HG02798 (cell line): Measurements from ENCODE around the gene HTR5A.

Source experiments
- ATAC-seq: cut with Tn5 transposase; IDR thresholded peaks from one replicate; pipeline ENCODE4 v1.9.1; 2021; ENCODE audit warnings: mild to moderate bottlenecking; ENCODE audit not compliant: unreplicated experiment, poor library complexity

Gene HTR5A

DNA sequence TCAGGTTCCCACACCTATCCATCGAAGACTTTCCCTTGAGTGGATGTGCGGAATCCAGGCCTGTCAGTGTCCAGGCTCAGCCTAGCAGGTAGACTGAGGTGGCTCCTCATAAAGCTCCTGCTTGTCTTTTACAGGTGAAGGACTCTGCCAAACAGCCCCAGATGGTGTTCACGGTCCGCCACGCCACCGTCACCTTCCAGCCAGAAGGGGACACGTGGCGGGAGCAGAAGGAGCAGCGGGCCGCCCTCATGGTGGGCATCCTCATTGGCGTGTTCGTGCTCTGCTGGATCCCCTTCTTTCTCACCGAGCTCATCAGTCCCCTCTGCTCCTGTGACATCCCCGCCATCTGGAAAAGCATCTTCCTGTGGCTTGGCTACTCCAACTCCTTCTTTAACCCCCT, 13.9 kb downstream of the HTR5A start:
- ATAC-seq = no peak

DNA sequence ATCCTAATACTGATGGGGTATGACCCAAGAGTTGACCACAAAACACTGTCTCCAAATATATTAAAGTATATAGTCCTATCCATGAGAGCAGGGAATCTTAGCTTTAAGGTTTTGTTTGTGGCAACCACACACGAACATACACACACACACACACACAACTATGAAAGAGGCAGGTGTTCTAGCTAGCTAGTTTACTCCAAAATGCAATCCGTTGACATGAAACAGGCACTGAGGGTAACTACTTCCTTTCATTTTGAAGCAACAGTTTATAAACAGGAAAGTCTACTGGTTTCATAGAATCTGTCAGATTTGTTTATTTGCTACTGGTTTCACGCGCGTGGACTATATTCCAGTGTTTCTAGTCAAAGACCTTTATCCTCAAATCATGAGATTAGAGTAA, 14.8 kb downstream of the HTR5A start:
- ATAC-seq = no peak

DNA sequence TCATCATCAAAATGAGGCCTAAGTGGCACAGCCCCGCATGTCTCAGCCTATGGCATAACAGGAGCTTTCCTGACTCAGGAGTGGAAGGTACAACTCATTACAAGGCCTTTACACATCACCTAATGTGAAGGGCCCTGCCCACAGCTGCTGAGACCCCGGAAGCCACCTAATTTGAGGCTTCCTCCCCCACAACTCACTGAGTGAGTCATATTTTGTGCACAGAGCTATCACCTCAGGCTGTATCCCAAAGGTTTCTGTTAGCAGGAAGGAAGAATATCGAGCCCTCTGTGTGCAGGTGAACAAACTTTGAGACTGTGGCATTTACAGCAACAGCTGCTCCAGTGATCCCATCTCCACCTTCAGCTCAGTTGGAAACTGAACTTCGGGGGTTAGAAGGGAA, 20.6 kb downstream of the HTR5A start:
- no peak for ATAC-seq

DNA sequence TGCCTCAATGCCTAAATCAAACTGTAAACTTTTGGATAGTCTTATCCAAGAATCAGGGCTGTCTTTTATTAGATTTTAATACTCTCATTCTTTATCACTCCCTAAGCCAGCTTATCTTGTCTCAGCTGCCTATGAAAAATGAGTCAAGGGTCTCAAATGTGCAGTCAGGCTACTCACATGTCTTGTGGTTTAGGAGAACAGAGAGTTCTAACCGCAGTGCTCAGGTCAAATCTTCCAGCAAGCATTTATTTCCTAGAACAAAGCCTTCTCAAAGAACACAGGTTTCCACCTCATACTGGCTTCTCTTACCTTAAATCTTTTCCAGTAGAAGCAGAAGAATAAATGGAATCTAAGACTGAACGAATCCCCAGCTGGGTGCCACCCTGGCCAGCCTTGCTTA, 23.5 kb downstream of the HTR5A start:
- ATAC-seq = no peak

DNA sequence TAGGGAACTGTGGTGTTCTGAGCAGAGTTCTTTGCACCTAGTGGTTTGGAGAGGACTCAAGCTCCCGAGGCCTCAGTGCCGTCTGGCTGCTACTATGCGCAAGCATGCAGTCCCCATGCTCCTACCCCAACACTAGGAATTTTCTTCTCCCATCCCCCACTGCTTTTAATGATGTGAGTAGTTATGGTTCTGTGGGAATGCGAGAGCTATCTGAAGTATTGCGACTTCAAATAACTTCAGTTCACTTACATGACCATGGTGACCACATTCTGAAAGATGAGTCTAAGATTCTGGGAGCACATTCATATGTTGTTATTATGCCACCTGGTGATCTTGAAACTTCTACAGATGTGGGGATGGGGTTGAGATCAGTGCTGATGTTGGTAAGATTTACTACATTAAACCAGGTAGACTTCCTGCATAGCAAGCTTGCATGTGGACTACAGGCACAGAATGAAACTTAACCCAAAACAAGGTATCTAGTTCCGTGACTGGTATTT, 24.6 kb downstream of the HTR5A start:
- no peak for ATAC-seq

DNA sequence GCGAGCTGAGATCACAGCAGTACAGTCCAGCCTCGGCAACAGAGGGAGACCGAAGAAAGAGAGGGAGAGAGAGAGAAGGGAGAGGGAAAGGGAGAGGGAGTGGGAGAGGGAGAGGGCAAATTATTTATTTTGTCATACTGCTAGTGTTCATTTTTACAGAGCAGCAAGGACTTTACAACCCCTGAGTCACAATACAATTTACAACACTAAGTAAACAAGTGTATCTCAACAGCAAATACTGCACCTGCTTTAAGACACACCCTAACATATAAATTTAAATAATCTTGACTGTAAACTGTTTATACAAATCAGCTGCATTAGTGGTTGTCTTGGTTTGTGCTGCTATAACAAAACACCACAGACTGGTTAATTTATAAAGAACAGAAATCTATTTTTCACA, 27.2 kb downstream of the HTR5A start:
- no peak for ATAC-seq

DNA sequence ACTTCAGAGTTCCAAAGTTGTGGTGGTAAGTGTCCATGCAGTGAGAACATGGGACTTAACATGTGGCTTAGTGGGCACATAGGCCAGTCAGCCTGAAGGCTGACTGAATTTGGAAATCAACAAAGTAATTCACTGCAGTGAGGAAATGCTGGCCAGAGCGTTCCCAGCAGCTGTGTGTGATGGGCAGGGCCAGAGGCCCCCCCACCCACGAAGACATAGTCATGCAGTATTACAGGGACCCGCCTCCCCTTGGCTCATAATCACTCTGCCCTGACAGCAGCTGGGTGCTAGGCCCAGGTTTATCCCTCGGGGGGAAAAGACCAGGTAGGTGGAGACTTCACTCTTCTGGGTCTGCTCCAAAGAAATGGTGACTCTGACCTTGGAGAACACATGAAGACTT, 33.7 kb downstream of the HTR5A start:
- ATAC-seq = no peak

DNA sequence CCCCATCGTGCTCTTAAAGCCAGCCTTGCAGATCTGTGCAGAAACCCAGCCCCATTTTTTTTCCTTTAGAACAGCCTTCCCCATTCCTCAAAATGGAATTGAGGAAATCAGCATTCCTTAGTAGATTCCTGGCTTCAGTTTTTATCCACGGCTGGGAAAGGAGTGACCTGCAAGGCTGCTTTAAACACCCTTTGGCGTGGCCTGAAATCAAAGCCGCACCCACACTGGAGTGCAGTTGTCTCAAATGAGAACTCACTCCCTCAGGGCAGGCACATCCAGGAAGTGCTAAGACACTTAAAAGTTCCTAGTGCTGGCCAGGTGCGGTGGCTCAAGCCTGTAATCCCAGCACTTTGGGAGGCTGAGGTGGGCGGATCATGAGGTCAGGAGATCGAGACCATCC, 34.8 kb downstream of the HTR5A start:
- no peak for ATAC-seq

DNA sequence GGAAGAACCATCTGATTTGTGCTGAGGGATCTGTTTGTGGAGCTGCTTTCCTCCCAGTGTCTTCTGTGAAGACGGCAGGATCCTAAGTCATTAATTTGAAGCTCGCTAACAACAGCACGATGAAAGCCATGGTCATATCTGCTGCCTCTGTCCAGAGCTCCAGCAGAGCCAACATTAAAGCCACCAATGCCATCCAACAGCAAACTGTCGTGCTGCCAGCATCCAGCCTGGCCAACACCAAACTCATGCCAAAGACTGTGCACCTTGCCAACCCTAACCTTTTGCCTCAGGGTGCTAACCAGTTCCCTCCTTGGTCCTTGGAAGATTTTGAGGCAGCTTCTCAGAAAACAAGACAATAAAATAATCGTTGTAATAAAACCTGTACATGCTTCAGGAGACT, 36.2 kb downstream of the HTR5A start:
- no peak for ATAC-seq

DNA sequence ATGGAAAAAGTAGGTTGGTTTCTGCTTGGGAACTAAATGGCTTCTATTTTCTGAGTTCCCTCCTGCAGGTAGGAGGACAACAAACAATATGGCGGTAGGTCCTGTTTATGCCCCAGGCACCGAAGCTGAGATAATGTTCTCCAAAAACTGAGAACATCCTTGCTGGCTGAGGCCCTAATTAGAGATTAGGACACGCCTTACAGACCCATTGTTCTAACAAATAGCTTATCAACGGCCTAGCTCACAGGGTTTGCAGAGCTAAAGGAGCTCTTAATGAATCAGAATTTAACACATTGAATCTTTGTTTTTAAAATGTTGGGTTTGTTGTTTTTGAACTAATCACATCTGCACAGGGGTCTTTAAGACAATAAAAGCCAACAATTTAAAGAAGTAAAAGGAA, 37.0 kb downstream of the HTR5A start:
- no peak for ATAC-seq

DNA sequence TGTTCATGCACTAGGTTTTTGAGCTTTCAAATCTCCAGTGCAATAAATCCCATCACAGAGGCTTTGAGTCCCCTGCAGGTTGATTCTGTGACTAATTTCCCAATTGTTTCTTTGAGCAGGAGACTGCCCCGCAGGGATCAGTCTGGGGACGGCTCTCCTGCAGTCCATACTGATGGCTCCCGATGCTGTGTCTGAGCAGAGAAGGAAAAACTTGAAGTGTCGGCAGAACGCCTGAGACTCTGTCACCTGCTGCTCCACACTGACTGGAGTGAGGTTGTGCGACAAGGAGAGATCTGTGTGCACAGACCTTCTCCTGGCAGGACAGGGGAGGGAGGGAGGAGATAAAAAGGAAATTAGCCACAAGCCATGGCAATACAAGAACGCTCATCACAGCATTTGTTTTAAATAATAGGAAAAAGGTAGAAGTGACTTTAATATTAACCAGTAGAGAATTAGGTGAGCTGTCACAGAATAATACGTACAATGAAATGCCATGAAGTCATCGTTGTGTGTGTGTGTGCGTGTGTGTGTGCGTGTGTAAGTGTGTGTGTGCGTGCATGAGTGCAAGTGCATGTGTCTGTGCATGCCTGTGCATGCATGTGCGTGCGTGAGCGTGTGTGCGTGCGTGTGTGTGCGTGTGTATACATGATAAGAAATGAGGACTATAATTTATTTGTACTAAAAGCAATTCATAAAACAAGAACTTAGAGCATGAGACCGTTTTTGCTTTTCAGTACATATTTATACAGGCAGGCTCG, 38.2 kb downstream of the HTR5A start:
- ATAC-seq = no peak

DNA sequence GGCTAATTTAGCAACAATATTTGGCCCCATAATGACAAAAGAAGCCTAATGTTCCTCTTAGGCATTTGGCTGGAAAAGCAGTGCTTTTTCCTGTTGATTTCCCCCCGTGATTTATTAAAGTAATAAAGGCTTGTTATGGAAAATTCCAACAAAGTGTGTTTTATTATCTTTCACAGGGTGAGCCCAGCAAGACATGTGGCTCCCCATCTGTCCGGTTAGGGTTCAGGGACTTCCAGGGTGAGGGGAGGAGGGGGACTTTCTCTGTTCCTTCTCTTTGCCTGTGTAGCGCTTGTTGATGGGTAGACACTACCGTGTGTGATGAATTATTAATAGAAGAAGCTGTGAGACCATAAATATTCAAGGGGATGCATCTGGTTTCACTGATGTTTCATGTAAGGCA, 39.0 kb downstream of the HTR5A start:
- no peak for ATAC-seq

DNA sequence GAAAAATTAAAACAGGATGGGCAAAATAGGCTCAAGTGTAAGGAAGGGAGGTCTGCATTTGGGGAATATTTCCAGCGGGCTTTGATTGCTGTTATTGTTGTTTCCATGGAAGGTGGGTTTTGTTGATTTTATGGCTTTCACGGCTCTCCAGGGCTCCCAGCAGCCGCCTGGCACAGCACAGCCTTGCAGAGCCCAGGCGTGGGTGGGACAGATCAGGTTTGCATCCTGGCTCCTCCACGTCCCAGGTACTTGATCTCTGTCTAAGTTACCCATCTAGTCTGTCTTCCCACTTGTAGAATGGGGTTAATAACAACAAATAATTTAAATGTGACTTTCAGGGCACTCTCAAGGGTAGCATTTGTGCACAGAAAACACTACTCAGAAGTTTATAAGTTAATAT, 45.2 kb downstream of the HTR5A start:
- no peak for ATAC-seq

DNA sequence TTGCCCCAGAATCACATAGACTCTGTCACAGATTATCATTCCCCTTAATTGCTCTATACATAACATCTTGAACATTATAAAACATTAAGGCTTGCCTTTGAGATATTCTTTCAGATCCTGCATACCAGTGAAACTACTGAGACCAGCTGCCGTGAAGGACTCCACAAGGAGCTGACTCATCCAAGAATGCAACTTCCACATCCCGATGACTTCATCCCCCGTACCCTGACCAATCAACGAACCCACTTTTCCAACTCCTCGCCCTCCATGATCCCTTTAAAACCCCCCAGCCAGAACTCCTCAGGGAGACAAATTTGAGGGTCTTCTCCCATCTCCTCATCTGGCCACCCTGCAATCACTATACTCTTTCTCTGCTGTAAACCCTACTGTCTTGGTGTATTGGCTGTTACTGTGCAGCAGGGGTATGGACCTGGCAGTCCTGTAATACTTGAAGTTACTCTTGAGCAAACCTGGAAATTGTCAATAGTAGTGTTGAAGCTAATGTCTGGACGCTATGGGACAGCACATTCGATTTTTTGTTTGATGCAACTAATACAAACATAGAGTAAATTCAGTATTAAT, 49.8 kb downstream of the HTR5A start:
- ATAC-seq = no peak

DNA sequence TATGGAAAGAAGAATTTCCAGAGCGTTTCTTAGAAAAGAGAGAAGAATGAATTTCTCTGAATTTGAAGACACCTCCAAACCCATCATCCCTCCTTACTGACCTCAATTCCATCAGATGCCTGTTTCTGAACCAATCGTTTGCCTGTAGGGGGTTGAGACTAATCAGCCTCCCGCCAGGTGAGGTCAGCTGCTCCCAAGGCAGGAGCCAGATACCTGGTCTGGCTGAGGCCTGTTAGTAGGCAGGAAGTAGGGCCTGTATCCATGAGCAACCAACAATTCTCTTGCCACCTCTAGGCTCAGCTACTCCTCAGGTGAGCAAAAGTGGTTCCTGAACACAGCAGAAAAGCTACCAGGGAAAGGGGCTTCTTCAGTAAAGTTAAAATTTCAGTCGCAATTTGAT, 50.3 kb downstream of the HTR5A start:
- no peak for ATAC-seq

DNA sequence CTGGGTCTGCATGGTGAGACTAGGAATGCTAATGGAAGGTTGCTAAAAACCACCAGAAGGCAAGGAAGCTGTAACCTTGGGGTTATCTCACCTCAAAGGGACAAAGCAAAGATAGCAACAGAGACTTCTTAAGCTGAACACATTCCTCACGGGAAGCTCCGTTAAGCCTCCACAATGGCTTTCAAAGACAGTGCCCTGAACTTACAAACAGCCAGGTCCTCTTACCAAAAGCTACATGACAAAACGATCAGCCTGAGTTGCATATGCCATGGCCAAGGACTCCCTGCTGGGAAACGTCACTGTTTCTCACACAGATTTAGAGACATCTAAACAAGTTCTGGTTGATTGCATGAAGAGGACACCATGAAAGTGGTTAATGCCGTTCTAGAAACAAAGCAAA, 52.7 kb downstream of the HTR5A start:
- ATAC-seq = no peak

DNA sequence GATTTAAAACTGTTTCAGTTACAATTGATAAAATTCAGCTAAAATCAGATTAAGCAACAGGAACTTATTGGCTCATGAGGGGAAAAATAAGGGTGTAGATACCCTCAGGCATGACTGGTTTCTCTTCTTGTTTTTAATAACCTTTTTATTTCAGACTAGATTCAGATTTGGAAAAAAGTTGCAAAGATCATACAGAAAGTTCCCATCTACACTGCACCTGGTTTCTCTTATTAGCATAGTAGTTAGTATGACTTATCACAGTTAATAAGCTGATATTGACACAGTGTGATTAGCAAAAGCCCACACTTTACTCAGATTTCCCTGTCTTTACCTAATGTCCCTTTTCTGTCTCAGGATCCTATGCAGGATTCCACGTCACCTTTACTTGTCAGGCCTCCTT, 53.3 kb downstream of the HTR5A start:
- no peak for ATAC-seq

DNA sequence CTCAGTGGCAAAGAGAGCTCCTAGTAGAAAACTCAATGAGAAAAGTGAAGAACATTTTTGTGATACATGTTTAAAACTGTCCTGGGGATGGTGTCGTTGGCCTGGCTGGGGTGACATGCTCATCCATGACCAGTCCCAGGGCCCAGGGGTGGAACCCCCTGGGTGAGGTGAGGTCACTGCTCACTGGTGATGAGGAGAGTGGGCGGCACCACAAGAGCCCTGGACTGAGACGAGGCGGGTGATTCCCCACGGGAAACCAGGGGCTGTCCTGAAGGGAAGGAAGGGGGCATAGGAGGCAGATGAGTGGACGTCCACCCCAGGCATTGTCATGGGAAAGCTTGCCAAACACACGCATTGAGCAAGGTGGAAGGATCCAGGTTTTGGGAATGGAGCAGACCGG, 54.6 kb downstream of the HTR5A start:
- ATAC-seq = no peak

DNA sequence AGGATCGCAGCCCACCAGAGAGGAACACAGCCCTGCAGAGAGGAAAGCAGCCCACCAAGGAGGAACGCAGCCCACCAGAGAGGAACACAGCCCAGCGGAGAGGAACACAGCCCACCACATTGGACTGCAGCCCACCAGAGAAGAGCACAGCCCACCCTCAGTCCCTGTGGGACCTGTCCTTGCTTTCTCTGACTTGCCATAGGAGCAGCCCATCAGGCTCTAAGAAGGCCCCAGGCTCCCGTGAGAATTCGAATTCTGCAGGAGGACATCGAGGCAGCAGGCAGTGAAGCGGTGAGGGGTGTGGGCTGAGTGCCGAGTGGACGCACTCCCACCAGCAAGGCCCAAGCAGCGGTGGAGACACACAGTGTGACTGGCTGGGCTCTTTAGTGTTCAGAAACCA, 59.1 kb downstream of the HTR5A start:
- no peak for ATAC-seq

DNA sequence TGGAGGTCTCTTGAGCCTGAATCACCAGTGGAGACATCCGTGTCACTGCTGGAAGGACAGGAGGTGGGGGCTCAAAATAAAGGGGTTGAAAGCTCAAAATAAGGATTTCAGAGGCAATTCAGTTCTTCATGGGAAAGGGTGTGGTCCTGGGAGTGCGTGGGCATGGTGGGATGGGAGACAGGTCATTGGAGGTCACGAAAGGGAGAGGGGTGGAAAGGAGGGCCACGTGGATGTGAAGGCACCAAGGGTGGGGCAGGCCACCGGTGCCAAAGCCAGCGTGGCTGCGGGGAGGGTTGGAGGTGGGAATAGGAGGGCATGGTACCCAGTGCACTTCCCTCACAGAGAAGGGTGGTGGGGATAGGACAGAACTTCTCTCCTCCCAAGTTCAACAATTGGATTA, 59.7 kb downstream of the HTR5A start:
- no peak for ATAC-seq

DNA sequence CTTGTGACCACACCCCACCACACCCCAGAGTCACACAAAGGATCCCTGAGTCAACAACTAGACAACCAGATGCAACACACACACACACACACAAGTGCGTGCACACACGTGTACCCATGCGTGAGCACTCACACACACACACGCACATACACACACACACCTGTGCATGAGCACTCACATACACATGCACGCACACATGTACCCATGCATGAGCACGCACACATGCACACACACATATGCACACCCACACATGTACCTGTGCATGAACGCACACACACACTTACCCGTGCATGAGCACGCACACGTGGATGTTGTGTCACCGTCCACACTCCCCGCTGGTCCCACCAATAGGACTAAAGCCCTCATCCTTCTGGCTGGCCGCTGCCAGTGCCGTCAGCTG, 60.4 kb downstream of the HTR5A start:
- no peak for ATAC-seq

DNA sequence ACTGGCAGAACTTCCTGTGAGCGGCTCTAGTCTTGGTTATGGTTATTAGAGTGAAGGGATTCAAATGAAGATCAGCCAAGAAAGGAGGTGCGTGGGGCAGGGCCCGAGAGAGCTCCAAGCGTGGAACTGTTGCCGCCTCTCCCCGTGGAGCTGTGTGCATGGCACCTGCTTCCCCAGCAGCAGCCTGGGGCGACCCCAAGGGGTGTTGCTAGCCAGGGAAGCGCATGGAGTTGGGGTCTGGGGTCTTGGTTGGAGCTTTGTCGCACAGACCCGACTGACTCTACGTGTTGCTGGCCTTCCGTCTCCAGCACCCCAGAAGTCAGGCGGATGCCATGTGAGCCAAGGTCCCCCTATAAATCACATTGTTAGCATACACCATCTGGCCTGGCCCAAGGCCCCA, 61.0 kb downstream of the HTR5A start:
- ATAC-seq = no peak
